Activated CD8-positive, alpha-beta memory T cell treated with anti-CD3 and anti-CD28 coated beads for 4 hours (primary cell): ENCODE data around the gene MS4A13.
"Not testable (repeated sequence)": the region's sequence is repeated elsewhere in the genome, so short reads cannot be mapped to it uniquely, and the experiment has no call there.

ENCODE experiments used
- DNase-seq, 2 donors: peaks; one replicate each; pipeline ENCODE4 v3.0.0-alpha.2; 2020; ENCODE audit warnings: low read depth in 2 of 2

MS4A13 gene

DNA sequence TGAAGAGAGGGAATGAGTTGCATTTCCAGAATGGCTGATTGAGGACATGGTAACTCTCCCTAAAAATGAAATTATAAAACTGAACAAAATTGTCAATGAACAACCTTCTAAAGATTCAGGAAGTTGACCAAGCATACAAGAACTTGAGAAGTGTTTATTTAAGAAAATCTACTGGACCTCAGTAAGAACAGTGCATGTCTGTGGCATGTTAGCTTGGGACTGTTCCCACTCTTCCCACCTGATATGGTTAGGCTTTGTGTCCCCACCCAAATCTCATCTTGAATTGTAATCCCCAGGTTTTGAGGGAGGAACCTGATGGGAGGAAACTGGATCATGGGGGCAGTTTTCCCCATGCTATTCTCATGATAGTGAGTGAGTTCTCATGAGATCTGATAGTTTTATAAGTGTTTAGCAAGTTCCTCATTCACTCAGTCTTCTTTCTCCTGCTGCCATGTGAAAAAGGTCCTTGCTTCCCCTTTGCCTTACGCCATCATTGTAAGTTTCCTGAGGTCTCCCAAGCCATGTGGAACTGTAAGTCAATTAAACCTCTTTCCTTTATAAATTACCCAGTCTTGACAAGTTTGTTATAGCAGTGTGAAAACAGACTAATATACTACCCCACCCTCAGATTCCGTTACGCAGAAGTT is 15.4 kb downstream of the MS4A13 start:
- DNase-seq = no peak

DNA sequence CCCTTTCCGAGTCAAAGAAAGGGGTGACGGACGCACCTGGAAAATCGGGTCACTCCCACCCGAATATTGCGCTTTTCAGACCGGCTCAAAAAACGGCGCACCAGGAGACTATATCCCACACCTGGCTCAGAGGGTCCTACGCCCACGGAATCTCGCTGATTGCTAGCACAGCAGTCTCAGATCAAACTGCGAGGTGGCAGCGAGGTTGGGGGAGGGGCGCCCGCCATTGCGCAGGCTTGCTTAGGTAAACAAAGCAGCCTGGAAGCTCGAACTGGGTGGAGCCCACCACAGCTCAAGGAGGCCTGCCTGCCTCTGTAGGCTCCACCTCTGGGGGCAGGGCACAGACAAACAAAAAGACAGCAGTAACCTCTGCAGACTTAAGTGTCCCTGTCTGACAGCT is 17.2 kb downstream of the MS4A13 start:
- DNase-seq = not testable (repeated sequence)

- not testable (repeated sequence) for DNase-seq
Observed at GRCh38 chr11:60538627-60539026, 23.4 kb downstream of the MS4A13 start.

DNA sequence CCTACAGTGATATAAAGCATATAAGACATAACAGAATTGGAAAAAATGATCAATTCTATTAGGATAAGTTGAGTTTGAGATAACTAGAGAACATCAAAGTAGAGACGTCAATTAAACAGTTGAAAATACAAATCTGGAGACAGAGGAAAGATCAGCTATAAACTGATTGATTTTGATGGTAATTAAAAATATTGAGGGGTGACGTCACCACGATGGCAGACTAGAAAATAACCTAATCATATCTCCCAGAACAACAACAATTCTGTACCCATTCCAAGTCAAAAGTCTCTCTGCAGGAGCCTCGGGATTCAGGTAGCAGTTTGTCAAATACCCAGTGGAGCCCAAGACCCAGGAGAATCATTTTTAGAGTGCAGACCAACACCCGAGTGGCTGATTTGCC is 28.9 kb downstream of the MS4A13 start:
- DNase-seq = no peak

GRCh38 chr11:60561254-60561653 is 46.1 kb downstream of the MS4A13 start:
- DNase-seq = no peak

DNA sequence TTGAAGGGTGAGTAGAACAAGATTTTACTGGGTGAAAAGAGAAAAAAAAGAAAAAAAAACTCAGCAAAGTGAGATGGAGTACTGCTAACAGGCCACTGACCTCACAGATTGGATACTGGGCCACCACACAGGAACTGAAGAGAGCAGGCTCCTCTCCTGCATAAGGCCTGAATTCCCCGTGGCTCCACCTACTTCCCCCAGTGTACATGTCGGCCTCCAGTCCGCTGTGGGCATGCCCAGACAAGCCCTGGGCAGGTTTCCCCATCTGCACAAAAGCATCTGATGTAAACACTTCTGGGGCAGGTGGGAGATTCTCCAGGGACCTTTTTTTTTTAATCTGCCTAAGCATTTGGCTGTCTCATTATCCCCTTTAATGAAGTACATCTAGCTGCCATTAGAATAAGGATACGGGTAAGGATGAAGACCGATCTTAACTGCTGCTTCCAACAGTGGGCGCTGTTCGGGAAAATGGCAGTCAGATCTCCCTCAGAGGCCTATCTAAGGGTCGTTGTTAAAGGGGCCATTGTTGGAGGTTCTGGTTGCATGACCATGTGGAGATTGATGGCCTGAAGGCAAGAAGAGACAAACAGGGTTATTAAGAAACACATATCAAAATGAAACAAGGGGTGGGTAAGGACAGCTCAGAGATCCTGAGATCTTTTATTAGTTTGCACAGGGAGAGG is 48.5 kb downstream of the MS4A13 start:
- DNase-seq = no peak

GRCh38 chr11:60566776-60567175 is 51.6 kb downstream of the MS4A13 start:
- no peak for DNase-seq

- no peak for DNase-seq
Observed at GRCh38 chr11:60570970-60571369, 55.8 kb downstream of the MS4A13 start.

DNA sequence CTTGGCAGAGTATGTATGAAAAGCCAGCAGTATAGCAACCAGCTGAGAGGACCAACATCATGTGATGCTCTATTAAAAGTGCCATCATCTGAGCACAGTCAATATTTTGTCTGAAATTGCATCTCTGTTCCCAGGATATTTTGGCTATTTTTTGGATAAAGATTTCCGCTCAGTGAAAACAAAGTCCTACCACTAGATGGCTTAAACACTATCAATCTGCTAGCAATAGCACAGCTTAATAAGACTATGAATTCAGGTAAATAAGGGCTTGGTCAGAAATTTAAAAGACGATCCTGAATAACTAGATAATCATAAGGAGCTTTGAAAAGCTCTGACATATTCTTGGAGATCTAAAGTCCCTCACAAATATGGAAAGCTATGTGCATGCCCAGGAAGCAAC is 74.4 kb downstream of the MS4A13 start:
- DNase-seq = no peak
